ENCODE data around the gene FTSJ1.

The FTSJ1 gene

GRCh38 chrX:48470110-48470832, 5.7 kb upstream of the FTSJ1 start, which contains the start of gene SLC38A5:
Gene SLC38A5, minus strand, starts transcription at chrX:48470260. Its CDS starts 2,336 bp downstream, at chrX:48467924.
- no peak for DNase-seq (ENCODE audit: low read depth in 4 of 4, low spot score in 1 of 4)

- DNase-seq (ENCODE audit: low read depth in 4 of 4, low spot score in 1 of 4) = no peak
These were observed 5.2 kb upstream of the FTSJ1 start for GRCh38 chrX:48470833-48471118.

GRCh38 chrX:48471504-48471903, 4.5 kb upstream of the FTSJ1 start:
- no peak for DNase-seq (ENCODE audit: low read depth in 4 of 4, low spot score in 1 of 4)

- DNase-seq (ENCODE audit: low read depth in 4 of 4, low spot score in 1 of 4) = no peak
These were observed 3.8 kb upstream of the FTSJ1 start for GRCh38 chrX:48472225-48472624.

- DNase-seq (ENCODE audit: low read depth in 4 of 4, low spot score in 1 of 4) = no peak
These were observed 2.9 kb upstream of the FTSJ1 start for GRCh38 chrX:48472851-48473703.

GRCh38 chrX:48473704-48473990, 2.4 kb upstream of the FTSJ1 start:
- DNase-seq (ENCODE audit: low read depth in 4 of 4, low spot score in 1 of 4) = no peak

GRCh38 chrX:48474127-48474526, 1.9 kb upstream of the FTSJ1 start:
- DNase-seq (ENCODE audit: low read depth in 4 of 4, low spot score in 1 of 4) = no peak

- DNase-seq (ENCODE audit: low read depth in 4 of 4, low spot score in 1 of 4) = no peak
These were observed 1.4 kb upstream of the FTSJ1 start for GRCh38 chrX:48474581-48474980.

- DNase-seq (ENCODE audit: low read depth in 4 of 4, low spot score in 1 of 4) = no peak
These were observed 703 bp upstream of the FTSJ1 start for GRCh38 chrX:48475296-48475695.

GRCh38 chrX:48476919-48477318, 920 bp downstream of the FTSJ1 start:
- no peak for DNase-seq (ENCODE audit: low read depth in 4 of 4, low spot score in 1 of 4)

- DNase-seq (ENCODE audit: low read depth in 4 of 4, low spot score in 1 of 4) = no peak
These were observed 2.2 kb downstream of the FTSJ1 start for GRCh38 chrX:48477960-48478755.

GRCh38 chrX:48478806-48479205, 2.8 kb downstream of the FTSJ1 start:
- DNase-seq (ENCODE audit: low read depth in 4 of 4, low spot score in 1 of 4) = no peak

- no peak for DNase-seq (ENCODE audit: low read depth in 4 of 4, low spot score in 1 of 4)
These were observed 4.1 kb downstream of the FTSJ1 start for GRCh38 chrX:48480142-48480541.

- no peak for DNase-seq (ENCODE audit: low read depth in 4 of 4, low spot score in 1 of 4)
These were observed 4.6 kb downstream of the FTSJ1 start for GRCh38 chrX:48480583-48480982.

- DNase-seq (ENCODE audit: low read depth in 4 of 4, low spot score in 1 of 4) = no peak
These were observed 6.5 kb downstream of the FTSJ1 start for GRCh38 chrX:48482526-48482925.

- no peak for DNase-seq (ENCODE audit: low read depth in 4 of 4, low spot score in 1 of 4)
These were observed 11.4 kb downstream of the FTSJ1 start for GRCh38 chrX:48487362-48487798.

- no peak for DNase-seq (ENCODE audit: low read depth in 4 of 4, low spot score in 1 of 4)
These were observed 12.0 kb downstream of the FTSJ1 start for GRCh38 chrX:48488034-48488433.

- DNase-seq (ENCODE audit: low read depth in 4 of 4, low spot score in 1 of 4) = no peak
These were observed 13.3 kb downstream of the FTSJ1 start for GRCh38 chrX:48489296-48489695.

GRCh38 chrX:48489892-48490291, 13.9 kb downstream of the FTSJ1 start:
- no peak for DNase-seq (ENCODE audit: low read depth in 4 of 4, low spot score in 1 of 4)

GRCh38 chrX:48490661-48491060, 14.7 kb downstream of the FTSJ1 start:
- DNase-seq (ENCODE audit: low read depth in 4 of 4, low spot score in 1 of 4) = no peak

- no peak for DNase-seq (ENCODE audit: low read depth in 4 of 4, low spot score in 1 of 4)
These were observed 15.8 kb downstream of the FTSJ1 start for GRCh38 chrX:48491809-48492208.
